Liver (tissue), 3 donors: ENCODE data around the gene PKP4.

Experiments
- CTCF ChIP-seq: fragments of 150-350 bp; IDR thresholded peaks from 2 replicates; pipeline ENCODE4 v1.5.1; 2017; ENCODE audit warnings: improper control_type of control experiment, low read depth, low read length; ENCODE audit not compliant: missing input control
- RAD21 ChIP-seq, 2 donors: IDR thresholded peaks; 2 replicates each; pipeline ENCODE4 v1.6.1; 2016; ENCODE audit warnings: antibody characterized with exemption in 2 of 2, mild to moderate bottlenecking in 2 of 2
- REST ChIP-seq: IDR thresholded peaks from 2 replicates; pipeline ENCODE4 v1.6.1; 2016; ENCODE audit warnings: antibody characterized with exemption, mild to moderate bottlenecking
- TAF1 ChIP-seq: conservative IDR thresholded peaks from 2 replicates; pipeline ENCODE4 v1.6.1; 2016; ENCODE audit warnings: antibody characterized with exemption, mild to moderate bottlenecking
- YY1 ChIP-seq: IDR thresholded peaks from 2 replicates; pipeline ENCODE4 v1.6.1; 2016; ENCODE audit warnings: antibody characterized with exemption, mild to moderate bottlenecking
- donor health status: healthy.
- donor health status: healthy.

GRCh38 chr2:158719403-158719802 is 262.7 kb downstream of the PKP4 start:
- TF ChIP-seq CTCF (no peak), RAD21 (IDR thresholded peaks at IDR 0.05) (no peak), YY1 (no peak), TAF1 (no peak), REST (no peak)
